Erythroblast (primary cell): ENCODE results near the gene FCHSD2.

Experiments
- GATA1 ChIP-seq: IDR thresholded peaks from 2 replicates; pipeline ENCODE4 v1.6.1; 2011; ENCODE audit warnings: low read depth, mild to moderate bottlenecking, control low read depth, low read length, moderate library complexity
- POLR2A ChIP-seq: IDR thresholded peaks from 2 replicates; pipeline ENCODE4 v1.6.1; 2011; ENCODE audit warnings: mild to moderate bottlenecking, low read length

DNA sequence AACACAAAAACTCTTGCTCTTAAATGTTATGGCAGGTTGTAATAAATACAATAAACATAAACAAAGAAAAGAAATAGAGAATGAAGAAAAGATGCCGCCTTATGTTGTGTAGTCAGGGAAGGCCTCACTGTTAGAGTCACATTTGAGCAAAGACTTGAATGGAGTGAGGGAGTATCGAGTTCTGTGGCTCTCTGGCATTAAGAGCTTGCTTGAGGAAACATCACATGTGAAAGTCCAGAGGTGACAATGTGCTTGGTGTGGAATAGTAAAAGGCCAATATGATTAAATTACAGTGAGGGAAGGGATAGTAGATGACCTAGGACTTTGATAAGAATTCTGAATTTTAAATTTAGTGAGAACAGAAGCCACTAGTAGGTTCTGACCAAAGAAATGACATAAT, 188.5 kb downstream of the FCHSD2 start:
- no peak for TF ChIP-seq POLR2A
- no peak for TF ChIP-seq GATA1
